Psoas muscle (tissue), 8 donors: ENCODE measurements around the gene MMP12. TPM values are rescaled to one million over a fixed set of nuclear protein-coding genes. Genes with fewer than 3 reads are reported as not detected.

Experiments
- ATAC-seq, 4 donors: fragments of 200-7000 bp; cut with Tn5 transposase; one replicate each; pipeline ENCODE4 v1.9.1; 2020; ENCODE audit warnings: moderate library complexity in 3 of 4, mild to moderate bottlenecking in 2 of 4
- DNase-seq, 2 donors: peaks; one replicate each; pipeline ENCODE4 v3.0.0-alpha.2; 2020
- H3K27ac ChIP-seq: fragments of 200-600 bp; one replicate; pipeline ENCODE4 v1.8.0; 2022
- H3K27me3 ChIP-seq, 3 donors: fragments of 200-600 bp in 1 of 3; one replicate each; pipeline versions ENCODE4 v1.6.1 to v1.8.0; 2013 to 2022; ENCODE audit warnings: low read length in 2 of 3, mild to moderate bottlenecking in 2 of 3, moderate library complexity in 1 of 3; ENCODE audit not compliant: insufficient read depth in 3 of 3
- H3K36me3 ChIP-seq, 2 donors: fragments of 200-600 bp in 1 of 2; one replicate each; pipeline versions ENCODE4 v1.6.1 to v1.8.0; 2013 to 2022; ENCODE audit warnings: low read depth in 1 of 2, mild to moderate bottlenecking in 1 of 2, moderate library complexity in 1 of 2; ENCODE audit not compliant: insufficient read depth in 1 of 2
- H3K4me1 ChIP-seq: fragments of 200-600 bp; one replicate; pipeline ENCODE4 v1.8.0; 2022
- H3K4me3 ChIP-seq: fragments of 200-600 bp; one replicate; pipeline ENCODE4 v1.8.0; 2022; ENCODE audit warnings: mild to moderate bottlenecking
- H3K9me3 ChIP-seq: fragments of 200-600 bp; one replicate; pipeline ENCODE4 v1.8.0; 2022
- WGBS, 3 donors: extraction: QIAGEN DNeasy Blood & Tissue Kit; methylation state at CpG; one replicate each; pipeline versions ENCODE4 v1.1.6 to v1.1.7; 2013; 5-methylcytosine and 5-hydroxymethylcytosine counted together
- intact Hi-C, 2 donors: fragments of 100-400 bp; cut with DNase I; formaldehyde crosslinking; loops; one replicate each; pipeline versions ENCODE4 v1.11.0 to v1.14.2; 2022
- polyA plus RNA-seq, 3 donors: library from polyadenylated mRNA; stranded (reverse); fragments of 200-250 nt; gene quantifications; one replicate each; pipeline ENCODE4 v1.2.3, GENCODE V29; 2013
- total RNA-seq, 4 donors: library from RNA; stranded (reverse); fragmentation: NEBNext Ultra II Directional in 2 of 4; extraction: Animal tissue kit (Norgen Biotek cat#: 25700) in 2 of 4; gene quantifications; one replicate each; pipeline versions ENCODE4 v1.2.1 to v1.2.4, GENCODE V29; 2021 to 2023
- TF ChIP-seq, protein P1 (sequence below): fragments of 200-600 bp; IDR thresholded peaks from one replicate; pipeline ENCODE4 v1.8.0; 2022; ENCODE audit warnings: antibody characterized with exemption
- donor health status: healthy with polysubstance abuse.
- donor health status: DM: no; HTN: no; CAD: no; lungs with moderate emphysema.
- donor health status: Bipolar disorder and iron deficiency.
- donor health status: healthy.
- donor health status: DM: yes; HTN: yes; CAD: no.
- donor health status: DM: no; HTN: no; CAD: no.
- donor health status: DM: no; HTN: no; CAD: no.
- donor health status: DM: yes; HTN: yes; CAD: no.

The MMP12 gene
- total and polyA plus RNA-seq, 7 donors = not detected

DNA sequence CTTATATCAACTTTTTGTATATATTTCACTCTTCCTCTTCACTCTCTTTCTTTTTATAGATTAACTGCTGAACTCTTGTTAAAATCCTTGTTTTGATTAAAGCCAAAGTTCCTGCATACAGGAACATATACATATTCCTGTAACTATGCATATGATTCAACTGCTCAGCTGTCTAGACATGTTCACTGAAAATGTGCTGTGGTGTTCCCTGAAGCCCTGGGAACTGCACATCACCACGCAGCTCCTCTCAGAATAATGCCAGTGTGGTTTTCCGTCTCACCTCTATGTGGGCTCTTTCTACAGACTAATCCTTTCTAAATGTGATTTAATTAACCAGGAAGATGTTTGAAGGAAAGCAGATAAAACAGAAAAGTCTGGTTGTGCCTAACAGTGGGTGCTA lies 25.6 kb upstream of the MMP12 start:
- Histone ChIP-seq H3K27me3 (no peaks in the 10 kb centered on the region), H3K4me3 (no peak overlapping the region), H3K4me1 (no peaks in the 10 kb centered on the region), H3K27ac (no peak overlapping the region), H3K36me3 (no peaks in the 10 kb centered on the region), H3K9me3 (no peaks in the 10 kb centered on the region)
- TF ChIP-seq, protein P1, sequence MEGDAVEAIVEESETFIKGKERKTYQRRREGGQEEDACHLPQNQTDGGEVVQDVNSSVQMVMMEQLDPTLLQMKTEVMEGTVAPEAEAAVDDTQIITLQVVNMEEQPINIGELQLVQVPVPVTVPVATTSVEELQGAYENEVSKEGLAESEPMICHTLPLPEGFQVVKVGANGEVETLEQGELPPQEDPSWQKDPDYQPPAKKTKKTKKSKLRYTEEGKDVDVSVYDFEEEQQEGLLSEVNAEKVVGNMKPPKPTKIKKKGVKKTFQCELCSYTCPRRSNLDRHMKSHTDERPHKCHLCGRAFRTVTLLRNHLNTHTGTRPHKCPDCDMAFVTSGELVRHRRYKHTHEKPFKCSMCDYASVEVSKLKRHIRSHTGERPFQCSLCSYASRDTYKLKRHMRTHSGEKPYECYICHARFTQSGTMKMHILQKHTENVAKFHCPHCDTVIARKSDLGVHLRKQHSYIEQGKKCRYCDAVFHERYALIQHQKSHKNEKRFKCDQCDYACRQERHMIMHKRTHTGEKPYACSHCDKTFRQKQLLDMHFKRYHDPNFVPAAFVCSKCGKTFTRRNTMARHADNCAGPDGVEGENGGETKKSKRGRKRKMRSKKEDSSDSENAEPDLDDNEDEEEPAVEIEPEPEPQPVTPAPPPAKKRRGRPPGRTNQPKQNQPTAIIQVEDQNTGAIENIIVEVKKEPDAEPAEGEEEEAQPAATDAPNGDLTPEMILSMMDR = no peak
- WGBS, 3 donors = 79 to 89% (median 81%) methylated on average over 2 of the region's 2 CpGs
- intact Hi-C loops = no loop called here
- DNase-seq (no peak), ATAC-seq (no peak)

DNA sequence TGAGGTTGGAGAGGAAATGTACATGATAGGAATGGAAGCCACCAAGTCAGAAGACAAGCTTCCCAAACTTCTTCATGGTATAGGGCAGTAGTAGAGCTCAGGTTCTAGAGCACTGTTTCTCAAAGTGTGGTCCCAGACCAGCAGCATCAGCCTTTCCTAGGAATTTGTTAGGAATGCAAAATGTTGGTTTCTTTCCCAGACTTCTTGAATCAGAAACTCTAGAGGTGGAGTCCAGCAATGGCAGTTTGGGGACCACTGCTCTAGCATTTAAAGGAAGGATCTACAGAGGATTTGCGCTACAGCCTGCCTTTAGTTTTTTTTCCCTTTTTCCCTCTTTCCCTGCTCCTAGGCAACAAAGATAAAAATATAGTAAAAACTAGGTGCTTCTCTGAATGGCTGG lies 17.0 kb upstream of the MMP12 start:
- Histone ChIP-seq H3K9me3 (no peaks in the 10 kb centered on the region), H3K4me1 (no peaks in the 10 kb centered on the region), H3K27me3 (no peaks in the 10 kb centered on the region), H3K27ac (no peak overlapping the region), H3K36me3 (no peaks in the 10 kb centered on the region), H3K4me3 (no peak overlapping the region)
- no peak for ATAC-seq
- no peak for DNase-seq
- TF ChIP-seq, protein P1 = no peak
- intact Hi-C loops = no loop called here
- 88 to 97% (median 92%) methylated on average over 1 of the region's 1 CpG for WGBS, 3 donors

DNA sequence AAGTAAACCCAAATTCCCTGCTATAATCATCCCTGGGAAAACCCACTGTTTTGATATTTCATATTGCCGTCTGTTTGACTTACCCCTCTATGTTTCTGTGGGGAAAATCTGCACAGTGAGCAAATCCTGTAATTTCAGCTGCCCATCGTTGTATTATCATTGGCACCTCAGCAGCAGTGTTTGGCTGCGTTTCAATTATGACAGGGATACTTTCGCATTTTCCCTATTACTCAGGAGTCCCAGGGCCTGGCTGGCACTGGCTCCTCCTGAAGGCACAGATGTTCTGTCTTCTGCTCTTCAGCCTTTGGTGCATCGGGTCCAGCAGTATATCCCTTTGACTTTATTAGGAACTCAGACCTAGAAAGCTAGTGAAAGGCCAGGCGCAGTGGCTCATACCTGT lies 12.2 kb upstream of the MMP12 start:
- TF ChIP-seq, protein P1 = no peak
- ATAC-seq (no peak), DNase-seq (no peak)
- no peaks in the 10 kb centered on the region for H3K36me3 ChIP-seq
- 47 to 57% (median 49%) methylated on average over 6 of the region's 6 CpGs for WGBS, 3 donors
- no peak overlapping the region for H3K4me3 ChIP-seq
- no peaks in the 10 kb centered on the region for H3K27me3 ChIP-seq
- no peak overlapping the region for H3K27ac ChIP-seq
- no peaks in the 10 kb centered on the region for H3K4me1 ChIP-seq
- H3K9me3 ChIP-seq = no peaks in the 10 kb centered on the region
- intact Hi-C loops = no loop called here

DNA sequence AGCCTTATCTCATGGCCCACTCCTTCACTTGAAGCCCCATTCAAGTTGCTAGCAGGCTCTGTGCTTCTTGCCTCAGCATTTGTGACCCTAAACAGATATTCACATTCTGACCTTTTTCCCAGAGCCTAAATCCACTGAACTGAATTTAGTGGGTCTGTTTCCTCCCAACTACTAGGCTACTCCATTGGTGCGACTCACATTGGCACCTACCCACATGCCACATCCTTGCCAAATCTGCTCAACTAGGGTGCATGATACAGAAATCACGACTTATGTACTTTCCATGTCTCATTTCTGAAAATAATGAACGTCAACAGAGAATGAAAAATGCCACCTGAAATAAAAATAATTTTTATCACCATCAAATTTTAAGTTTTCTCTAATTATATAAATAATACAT lies 8.4 kb upstream of the MMP12 start:
- Histone ChIP-seq H3K9me3 (no peaks in the 10 kb centered on the region), H3K36me3 (no peaks in the 10 kb centered on the region), H3K4me3 (no peak overlapping the region), H3K4me1 (no peaks in the 10 kb centered on the region), H3K27ac (no peak overlapping the region), H3K27me3 (no peaks in the 10 kb centered on the region)
- WGBS, 3 donors = 67 to 74% (median 74%) methylated on average over 3 of the region's 3 CpGs
- no peak for DNase-seq
- TF ChIP-seq, protein P1 = no peak
- intact Hi-C loops = no loop called here
- ATAC-seq = no peak

DNA sequence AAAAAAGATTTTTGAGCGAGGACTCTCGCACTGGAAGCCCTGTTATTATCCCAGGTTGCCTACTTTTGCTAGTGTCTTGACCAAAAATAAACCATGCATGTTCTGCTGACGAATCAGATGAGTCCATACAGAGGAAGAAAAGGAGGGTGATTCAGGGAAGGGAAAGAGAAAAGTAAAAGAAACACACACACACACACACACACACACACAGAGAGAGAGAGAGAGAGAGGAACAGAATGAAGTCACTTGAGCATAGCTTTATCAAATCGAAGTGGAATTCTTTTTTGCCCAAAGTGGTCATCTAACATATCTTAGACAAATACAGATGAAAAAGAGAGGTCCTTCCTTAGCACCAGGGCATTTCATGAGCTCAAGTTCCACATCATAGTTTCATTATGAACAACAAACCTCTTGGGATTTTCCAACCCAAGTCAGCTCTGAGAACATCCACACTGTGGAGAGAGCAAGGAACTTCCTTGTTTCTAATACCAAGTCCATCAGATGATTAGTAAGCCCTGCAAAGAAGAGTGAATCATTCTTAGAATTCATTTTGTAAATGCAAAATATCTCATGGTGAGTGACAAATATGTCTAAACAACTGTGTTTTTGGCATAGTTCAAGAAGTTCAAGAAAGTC lies 7.7 kb upstream of the MMP12 start:
- TF ChIP-seq, protein P1 = no peak
- intact Hi-C loops = no loop called here
- H3K27ac ChIP-seq = no peak overlapping the region
- no peaks in the 10 kb centered on the region for H3K36me3 ChIP-seq
- WGBS, 3 donors = 82 to 87% (median 86%) methylated on average over 4 of the region's 4 CpGs
- no peaks in the 10 kb centered on the region for H3K4me1 ChIP-seq
- no peaks in the 10 kb centered on the region for H3K27me3 ChIP-seq
- ATAC-seq (no peak), DNase-seq (no peak)
- H3K4me3 ChIP-seq = no peak overlapping the region
- no peaks in the 10 kb centered on the region for H3K9me3 ChIP-seq
